Vagina (tissue), 2 donors: ENCODE measurements around the gene SAP30BP.

Source experiments
- CTCF ChIP-seq, 3 experiments: fragments of 450-650 bp in 2 of 3; fragments of 200-600 bp in 1 of 3; sonication (generic) in 1 of 3; IDR thresholded peaks; one replicate each; pipeline ENCODE4 v1.5.1; 2017 to 2019; ENCODE audit warnings: antibody characterized with exemption in 3 of 3, mild to moderate bottlenecking in 2 of 3, moderate library complexity in 2 of 3
- POLR2A ChIP-seq, 2 donors: fragments of 450-650 bp; IDR thresholded peaks; one replicate each; pipeline ENCODE4 v1.6.1; 2017; ENCODE audit warnings: antibody characterized with exemption in 2 of 2, mild to moderate bottlenecking in 2 of 2, moderate library complexity in 2 of 2

- no peak for TF ChIP-seq CTCF (IDR thresholded peaks at IDR 0.05)
- no peak for TF ChIP-seq POLR2A (IDR thresholded peaks at IDR 0.05)
Measured at GRCh38 chr17:75624021-75624420, 43.1 kb upstream of the SAP30BP start.
